HCT116 (cell line): ENCODE measurements around the gene FREM3. TPM values are rescaled to one million over a fixed set of nuclear protein-coding genes. Genes with fewer than 3 reads are reported as not detected.

Experiments used
- ATAC-seq: fragments of 200-7000 bp; cut with Tn5 transposase; 2 replicates; pipeline ENCODE4 v1.9.1; 2020; ENCODE audit warnings: mild to moderate bottlenecking, moderate library complexity
- BruUV-seq: library from RNA; stranded (reverse); fragments of 400-500 nt; replicated peaks from 2 replicates; lab custom pipeline; 2021; lab: Mats Ljungman, UMichigan
- CTCF ChIA-PET: fragments of 300-600 bp; sonication (Branson Sonifier 250); formaldehyde crosslinking; loops from one replicate; lab custom pipeline; 2021; ENCODE audit warnings: antibody characterized with exemption; lab: Charles Lee
- POLR2A ChIA-PET: fragments of 300-600, 350-600 bp; sonication (Branson Sonifier 250); formaldehyde crosslinking; loops from one replicate; lab custom pipeline; 2021; ENCODE audit warnings: antibody characterized with exemption; lab: Charles Lee
- RAD21 ChIA-PET, 2 experiments: fragments of 300-600 bp; sonication (Branson Sonifier 250); formaldehyde crosslinking; loops; one replicate each; lab custom pipeline; 2023; ENCODE audit warnings: low total read pairs in 2 of 2; ENCODE audit not compliant: uncharacterized antibody in 2 of 2, unreplicated experiment in 2 of 2, low non-redundant PET in 1 of 2; lab: Charles Lee
- DNase-seq: peaks from one replicate; pipeline ENCODE4 v3.0.0-alpha.2; 2010; ENCODE audit warnings: low read depth, low spot score
- H2AFZ ChIP-seq: fragments of 200-600 bp; shearing (Covaris generic), sonication (generic); 2 replicates; pipeline ENCODE4 v1.6.1; 2017; ENCODE audit warnings: low read depth, mixed run types, mixed read lengths, antibody characterized with exemption, low read length; ENCODE audit not compliant: poor library complexity, severe bottlenecking
- H3K27ac ChIP-seq: 2 replicates; pipeline ENCODE4 v1.5.1; 2012; ENCODE audit warnings: low read depth, low read length
- H3K27me3 ChIP-seq: fragments of 200-600 bp; sonication (generic); 2 replicates; pipeline ENCODE4 v1.6.1; 2016; ENCODE audit warnings: mixed run types, low read length, mixed read lengths; ENCODE audit not compliant: insufficient read depth
- H3K36me3 ChIP-seq, 2 experiments: fragments of 200-500 bp in 1 of 2; fragments of 200-600 bp in 1 of 2; sonication (Bioruptor generic) in 1 of 2; sonication (generic) in 1 of 2; 2 replicates each; pipeline versions ENCODE4 v1.5.1 to v1.6.1; 2014 to 2016; ENCODE audit warnings: low read length in 2 of 2, inconsistent platforms in 1 of 2, mixed read lengths in 1 of 2, mixed run types in 1 of 2; ENCODE audit not compliant: insufficient read depth in 2 of 2, control insufficient read depth in 1 of 2
- H3K4me1 ChIP-seq, 2 experiments: fragments of 200-600 bp in 1 of 2; sonication (generic) in 1 of 2; 2 replicates each; pipeline versions ENCODE4 v1.5.1 to v1.6.1; 2012 to 2017; ENCODE audit warnings: low read length in 2 of 2, inconsistent platforms in 1 of 2, mild to moderate bottlenecking in 1 of 2, mixed read lengths in 1 of 2, mixed run types in 1 of 2, moderate library complexity in 1 of 2; ENCODE audit not compliant: insufficient read depth in 2 of 2, control insufficient read depth in 1 of 2
- H3K4me2 ChIP-seq: fragments of 200-600 bp; sonication (generic); 2 replicates; pipeline ENCODE4 v1.6.1; 2017; ENCODE audit warnings: mixed run types, low read length, mixed read lengths
- H3K4me3 ChIP-seq, 2 experiments: fragments of 200-600 bp in 1 of 2; sonication (generic) in 1 of 2; replicated peaks in 1 of 2; 2 replicates each; pipeline ENCODE4 v1.5.1; 2011 to 2016; ENCODE audit warnings: low read length in 2 of 2, control low read depth in 1 of 2, low read depth in 1 of 2, mild to moderate bottlenecking in 1 of 2, mixed read lengths in 1 of 2, mixed run types in 1 of 2
- H3K79me2 ChIP-seq: fragments of 200-600 bp; sonication (generic); 2 replicates; pipeline ENCODE4 v1.6.1; 2017; ENCODE audit warnings: mild to moderate bottlenecking, mixed run types, low read length, moderate library complexity, mixed read lengths; ENCODE audit not compliant: insufficient read depth
- H3K9ac ChIP-seq: fragments of 200-600 bp; sonication (generic); 2 replicates; pipeline ENCODE4 v1.6.1; 2016; ENCODE audit warnings: low read length, mixed read lengths
- H3K9me2 ChIP-seq: fragments of 200-600 bp; sonication (generic), shearing (Covaris generic); 2 replicates; pipeline ENCODE4 v1.6.1; 2017; ENCODE audit warnings: mixed run types, mild to moderate bottlenecking, moderate library complexity; ENCODE audit not compliant: insufficient read depth
- H3K9me3 ChIP-seq, 2 experiments: fragments of 200-500 bp in 1 of 2; fragments of 200-600 bp in 1 of 2; sonication (Bioruptor generic) in 1 of 2; sonication (generic) in 1 of 2; 2 replicates each; pipeline ENCODE4 v1.6.1; 2014 to 2017; ENCODE audit warnings: low read length in 2 of 2, mixed read lengths in 2 of 2, inconsistent platforms in 1 of 2, low read depth in 1 of 2, mild to moderate bottlenecking in 1 of 2, mixed run types in 1 of 2, moderate library complexity in 1 of 2; ENCODE audit not compliant: control insufficient read depth in 1 of 2, insufficient read depth in 1 of 2
- H4K20me1 ChIP-seq: fragments of 200-600 bp; sonication (generic), shearing (Covaris generic); 2 replicates; pipeline ENCODE4 v1.6.1; 2017; ENCODE audit warnings: mixed run types, mild to moderate bottlenecking, moderate library complexity; ENCODE audit not compliant: insufficient read depth
- CEBPB ChIP-seq: IDR thresholded peaks from 2 replicates; pipeline ENCODE4 v1.6.1; 2012; ENCODE audit warnings: low read depth
- CTCF ChIP-seq, 3 experiments: fragments of 200-600 bp in 1 of 3; sonication (generic) in 1 of 3; IDR thresholded peaks in 2 of 3; conservative IDR thresholded peaks in 1 of 3; 2 replicates each; pipeline ENCODE4 v1.5.1; 2012 to 2017; ENCODE audit warnings: low read depth in 2 of 3, low read length in 2 of 3, antibody characterized with exemption in 1 of 3, borderline replicate concordance in 1 of 3, control low read depth in 1 of 3, mild to moderate bottlenecking in 1 of 3, mixed read lengths in 1 of 3, mixed run types in 1 of 3, moderate library complexity in 1 of 3; ENCODE audit not compliant: insufficient read depth in 1 of 3
- ELF1 ChIP-seq: IDR thresholded peaks from 2 replicates; pipeline ENCODE4 v1.6.1; 2012; ENCODE audit warnings: low read depth, borderline replicate concordance
- EZH2 ChIP-seq: fragments of 200-600 bp; sonication (generic); IDR thresholded peaks from 2 replicates; pipeline ENCODE4 v1.6.1; 2017; ENCODE audit warnings: antibody characterized with exemption, mixed run types
- FOSL1 ChIP-seq: IDR thresholded peaks from 2 replicates; pipeline ENCODE4 v1.6.1; 2012; ENCODE audit warnings: low read depth
- POLR2A ChIP-seq: IDR thresholded peaks from 2 replicates; pipeline ENCODE4 v1.7.0; 2011; ENCODE audit warnings: borderline replicate concordance; ENCODE audit not compliant: insufficient read depth, insufficient read length; ENCODE audit errors: extremely low read depth
- RAD21 ChIP-seq: IDR thresholded peaks from 2 replicates; pipeline ENCODE4 v1.6.1; 2012; ENCODE audit warnings: low read depth, mild to moderate bottlenecking
- SP1 ChIP-seq: IDR thresholded peaks from 2 replicates; pipeline ENCODE4 v1.6.1; 2012; ENCODE audit warnings: low read depth
- intact Hi-C: fragments of 100-400 bp; cut with micrococcal nuclease; formaldehyde crosslinking; loops from 2 replicates; pipeline ENCODE4 v1.10.0; 2022
- total RNA-seq: library from RNA; stranded (reverse); gene quantifications from one replicate; pipeline ENCODE4 v1.2.1, GENCODE V29; 2021; ENCODE audit not compliant: unreplicated experiment

The FREM3 gene
- total RNA-seq, 1 experiment from 2014 or later: not detected

GRCh38 chr4:143606480-143606879 is 94.0 kb downstream of the FREM3 start:
- no peaks in the 10 kb centered on the region for H3K9me3 ChIP-seq
- no peak overlapping the region for H3K4me2 ChIP-seq
- ChIA-PET CTCF (no interaction called here), RAD21 (no interaction called here), POLR2A (no interaction called here)
- H2AFZ ChIP-seq: no peak overlapping the region
- no peaks in the 10 kb centered on the region for H3K79me2 ChIP-seq
- no peaks in the 10 kb centered on the region for H3K27me3 ChIP-seq
- no TSS peak for BruUV-seq
- no peak for TF ChIP-seq FOSL1
- no peak for TF ChIP-seq RAD21
- TF ChIP-seq POLR2A: no peak
- TF ChIP-seq EZH2: no peak
- DNase-seq (no peak), ATAC-seq (no peak)
- no peaks in the 10 kb centered on the region for H3K4me1 ChIP-seq
- no peaks in the 10 kb centered on the region for H4K20me1 ChIP-seq
- H3K9ac ChIP-seq: no peak overlapping the region
- no peak overlapping the region for H3K27ac ChIP-seq
- intact Hi-C loops: no loop called here
- no peaks in the 10 kb centered on the region for H3K9me2 ChIP-seq
- no peak overlapping the region for H3K4me3 ChIP-seq
- H3K36me3 ChIP-seq: no peaks in the 10 kb centered on the region

GRCh38 chr4:143599827-143600226 is 100.6 kb downstream of the FREM3 start:
- no peak overlapping the region for H2AFZ ChIP-seq
- TF ChIP-seq SP1 (no peak), CEBPB (no peak), ELF1 (no peak), CTCF (IDR thresholded peaks at IDR 0.05 in 2 of 3, conservative IDR thresholded peaks at IDR 0.05 in 1 of 3; ENCODE audit: borderline replicate concordance in 1 of 3, insufficient read depth in 1 of 3, low read depth in 2 of 3, low read length in 2 of 3) (no peak)
- no peaks in the 10 kb centered on the region for H3K36me3 ChIP-seq
- no peak overlapping the region for H3K4me2 ChIP-seq
- no peaks in the 10 kb centered on the region for H3K79me2 ChIP-seq
- no peaks in the 10 kb centered on the region for H4K20me1 ChIP-seq
- no peaks in the 10 kb centered on the region for H3K4me1 ChIP-seq
- BruUV-seq: no TSS peak
- DNase-seq (no peak), ATAC-seq (no peak)
- no peaks in the 10 kb centered on the region for H3K9me3 ChIP-seq
- RAD21 ChIA-PET: no interaction called here
- no peak overlapping the region for H3K27ac ChIP-seq
- CTCF ChIA-PET: no interaction called here
- H3K4me3 ChIP-seq: no peak overlapping the region
- no peaks in the 10 kb centered on the region for H3K9me2 ChIP-seq
- no peak overlapping the region for H3K9ac ChIP-seq
- intact Hi-C loops: no loop called here
- POLR2A ChIA-PET: no interaction called here
- no peaks in the 10 kb centered on the region for H3K27me3 ChIP-seq
